ENCODE data around the gene SPRY2.

SPRY2 gene

DNA sequence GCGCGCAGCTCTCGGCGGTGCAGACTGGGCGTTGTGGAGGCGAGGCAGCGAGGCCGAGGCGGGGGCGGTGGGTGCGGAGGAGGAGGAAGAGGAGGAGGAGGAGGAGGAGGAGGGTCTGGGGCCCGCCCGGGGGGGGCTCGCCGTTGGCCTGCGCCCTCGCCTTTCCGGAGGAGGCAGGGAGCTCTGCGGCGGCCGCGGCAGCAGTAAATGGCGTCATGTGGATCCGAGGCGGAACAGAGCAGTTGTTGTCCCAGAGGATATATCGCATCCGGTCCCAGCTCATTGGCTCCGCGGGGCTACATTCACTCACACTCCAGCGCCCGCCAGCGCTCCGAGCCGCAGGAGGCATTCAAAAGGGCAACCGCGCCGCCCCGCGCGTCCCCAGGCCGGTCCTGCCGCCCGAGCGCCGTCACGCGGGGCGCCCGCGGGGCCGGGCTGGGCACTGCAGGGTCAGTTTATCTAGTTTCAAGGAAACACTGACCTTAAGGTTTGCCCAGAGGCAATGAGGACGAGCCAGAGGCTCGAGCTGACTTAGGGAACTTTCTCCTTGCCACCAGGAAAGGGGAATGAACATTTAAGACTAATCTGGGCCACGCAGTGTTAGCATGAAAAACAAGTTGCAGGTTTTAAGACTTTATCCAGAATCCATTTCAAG, at the start of gene SPRY2:
Gene SPRY2 (minus strand): TSS at position 26 of the 655 bp plus-strand sequence. CDS start 3,421 bp downstream, outside the sequence.
- no peaks in the 10 kb centered on the region for H3K36me3 Mint-ChIP-seq (ENCODE audit: low read depth)
- H3K4me1 Mint-ChIP-seq = peaks cover 20% of the 10 kb centered on the region
- no peaks in the 10 kb centered on the region for H3K9me3 Mint-ChIP-seq
- ATAC-seq = peak; percentile 71
- H3K4me3 Mint-ChIP-seq = no peak within 1 kb of the TSS
- peak; percentile 58 for DNase-seq
- peaks cover 36% of the 10 kb centered on the region for H3K27me3 Mint-ChIP-seq
- H3K27ac Mint-ChIP-seq = no peak within 1 kb of the TSS

DNA sequence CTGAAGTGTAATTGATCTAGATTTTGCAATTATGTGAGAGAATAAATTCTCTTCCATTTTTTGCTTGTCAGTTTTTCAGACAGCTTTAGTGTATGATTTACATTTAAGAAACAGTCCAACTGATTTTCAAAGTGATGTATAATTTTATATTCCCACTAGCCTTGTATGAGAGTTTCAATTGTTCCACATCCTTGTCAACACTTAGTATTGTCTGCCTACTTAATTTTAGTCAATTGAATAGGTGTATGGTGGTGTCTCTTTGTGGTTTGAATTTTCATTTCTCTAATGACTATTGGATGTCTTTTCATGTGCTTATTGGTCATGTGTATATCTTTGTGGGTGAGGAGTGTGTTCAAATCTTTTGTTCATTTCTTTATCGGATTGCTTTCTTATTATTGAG, 49.4 kb upstream of the SPRY2 start:
- Mint-ChIP-seq H3K27me3 (no peaks in the 10 kb centered on the region), H3K4me3 (no peak overlapping the region), H3K36me3 (ENCODE audit: low read depth) (no peaks in the 10 kb centered on the region), H3K27ac (no peak overlapping the region), H3K4me1 (no peaks in the 10 kb centered on the region), H3K9me3 (peaks cover 24% of the 10 kb centered on the region)
- ATAC-seq (no peak), DNase-seq (no peak)

GRCh38 chr13:80389073-80390038, 48.4 kb upstream of the SPRY2 start:
- H3K27ac Mint-ChIP-seq = no peak overlapping the region
- ATAC-seq (no peak), DNase-seq (no peak)
- no peaks in the 10 kb centered on the region for H3K4me1 Mint-ChIP-seq
- H3K9me3 Mint-ChIP-seq = peaks cover 17% of the 10 kb centered on the region
- H3K4me3 Mint-ChIP-seq = no peak overlapping the region
- no peaks in the 10 kb centered on the region for H3K36me3 Mint-ChIP-seq (ENCODE audit: low read depth)
- no peaks in the 10 kb centered on the region for H3K27me3 Mint-ChIP-seq

DNA sequence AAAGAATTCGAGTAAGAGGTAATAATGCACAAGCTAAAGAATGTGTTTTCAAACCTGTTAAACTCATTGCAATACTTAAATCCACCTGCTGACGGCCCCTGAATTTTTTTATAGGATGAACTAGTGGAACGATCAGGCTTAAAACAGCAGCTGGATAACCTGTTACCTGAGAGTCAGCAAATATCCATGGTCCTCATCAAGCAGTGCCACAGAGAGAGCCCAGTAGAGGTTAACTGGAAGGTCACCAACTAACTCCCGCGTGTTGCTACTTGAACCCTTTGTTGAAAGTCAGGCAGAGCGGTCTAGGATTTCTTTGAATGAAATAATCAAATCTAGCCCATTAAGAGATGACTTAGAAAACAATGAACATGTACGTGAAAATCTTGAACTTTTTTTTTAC, 47.6 kb upstream of the SPRY2 start:
- no peaks in the 10 kb centered on the region for H3K27me3 Mint-ChIP-seq
- no peak for ATAC-seq
- no peaks in the 10 kb centered on the region for H3K4me1 Mint-ChIP-seq

DNA sequence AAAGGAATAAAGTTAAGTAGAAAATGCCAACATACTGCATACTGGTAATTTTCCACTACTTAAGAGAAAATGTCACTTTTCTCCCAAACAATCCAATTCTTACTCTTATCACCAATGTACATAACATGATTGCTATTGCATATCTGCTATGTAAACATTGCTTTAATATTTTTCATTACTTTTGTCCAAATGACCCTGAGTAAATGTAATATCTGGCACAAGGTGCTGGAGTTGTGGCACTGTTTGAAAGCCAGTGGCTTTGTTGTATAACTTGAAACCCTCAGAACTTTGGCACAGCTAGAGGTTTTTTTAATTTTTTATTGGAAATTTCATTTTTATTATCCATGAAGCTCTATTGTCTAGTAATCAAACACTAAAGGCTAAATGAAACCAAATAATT, 45.7 kb upstream of the SPRY2 start:
- Mint-ChIP-seq H3K27ac (no peak overlapping the region), H3K9me3 (peaks cover 4% of the 10 kb centered on the region), H3K36me3 (ENCODE audit: low read depth) (no peaks in the 10 kb centered on the region), H3K4me3 (no peak overlapping the region), H3K27me3 (no peaks in the 10 kb centered on the region), H3K4me1 (no peaks in the 10 kb centered on the region)
- ATAC-seq (no peak), DNase-seq (no peak)

More for the DNA sequence above, 47.6 kb upstream of the SPRY2 start:
- DNase-seq = no peak
- H3K4me3 Mint-ChIP-seq = no peak overlapping the region
- H3K9me3 Mint-ChIP-seq = peaks cover 11% of the 10 kb centered on the region
- H3K36me3 Mint-ChIP-seq (ENCODE audit: low read depth) = no peaks in the 10 kb centered on the region
- no peak overlapping the region for H3K27ac Mint-ChIP-seq

GRCh38 chr13:80386002-80386401, 45.1 kb upstream of the SPRY2 start:
- H3K4me1 Mint-ChIP-seq = no peaks in the 10 kb centered on the region
- no peaks in the 10 kb centered on the region for H3K27me3 Mint-ChIP-seq
- DNase-seq = no peak
- H3K36me3 Mint-ChIP-seq (ENCODE audit: low read depth) = no peaks in the 10 kb centered on the region
- ATAC-seq = no peak
- H3K27ac Mint-ChIP-seq = no peak overlapping the region
- no peak overlapping the region for H3K4me3 Mint-ChIP-seq
- peaks cover 4% of the 10 kb centered on the region for H3K9me3 Mint-ChIP-seq

GRCh38 chr13:80382576-80382975, 41.6 kb upstream of the SPRY2 start:
- no peaks in the 10 kb centered on the region for H3K36me3 Mint-ChIP-seq (ENCODE audit: low read depth)

DNA sequence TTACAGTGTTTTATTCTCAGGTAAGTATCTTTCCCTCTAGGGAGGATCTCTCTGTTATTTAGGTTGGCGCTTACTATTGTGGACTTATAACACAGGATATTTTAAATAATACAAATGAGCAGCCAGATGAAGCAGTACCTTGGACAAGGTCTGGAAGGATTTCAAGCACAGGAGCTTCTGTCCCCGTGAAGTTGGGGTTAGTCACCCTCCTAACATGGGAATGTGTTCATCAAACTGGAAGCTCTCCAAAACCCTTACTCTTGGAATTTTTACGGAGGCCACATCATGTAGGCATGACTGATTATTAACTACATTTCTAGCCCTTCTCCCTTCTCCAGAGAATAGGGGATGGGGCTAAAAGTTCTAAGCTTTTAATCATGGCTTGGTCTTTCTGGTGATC, 38.3 kb upstream of the SPRY2 start:
- no peaks in the 10 kb centered on the region for H3K4me1 Mint-ChIP-seq
- no peak overlapping the region for H3K4me3 Mint-ChIP-seq
- DNase-seq (no peak), ATAC-seq (no peak)
- H3K36me3 Mint-ChIP-seq (ENCODE audit: low read depth) = no peaks in the 10 kb centered on the region
- H3K27me3 Mint-ChIP-seq = no peaks in the 10 kb centered on the region
- no peaks in the 10 kb centered on the region for H3K9me3 Mint-ChIP-seq
- H3K27ac Mint-ChIP-seq = no peak overlapping the region

More at GRCh38 chr13:80382576-80382975, 41.6 kb upstream of the SPRY2 start:
- Mint-ChIP-seq H3K27me3 (no peaks in the 10 kb centered on the region), H3K4me1 (no peaks in the 10 kb centered on the region), H3K4me3 (no peak overlapping the region), H3K9me3 (no peaks in the 10 kb centered on the region), H3K27ac (no peak overlapping the region)
- no peak for ATAC-seq
- DNase-seq = no peak

GRCh38 chr13:80376554-80376953, 35.6 kb upstream of the SPRY2 start:
- Mint-ChIP-seq H3K27me3 (no peaks in the 10 kb centered on the region), H3K36me3 (ENCODE audit: low read depth) (no peaks in the 10 kb centered on the region), H3K9me3 (no peaks in the 10 kb centered on the region), H3K4me1 (no peaks in the 10 kb centered on the region), H3K27ac (no peak overlapping the region), H3K4me3 (no peak overlapping the region)
- ATAC-seq (no peak), DNase-seq (no peak)

GRCh38 chr13:80374901-80375300, 34.0 kb upstream of the SPRY2 start:
- Mint-ChIP-seq H3K4me1 (no peaks in the 10 kb centered on the region), H3K36me3 (ENCODE audit: low read depth) (no peaks in the 10 kb centered on the region), H3K27ac (no peak overlapping the region), H3K27me3 (no peaks in the 10 kb centered on the region), H3K9me3 (no peaks in the 10 kb centered on the region), H3K4me3 (no peak overlapping the region)
- no peak for DNase-seq
- no peak for ATAC-seq

DNA sequence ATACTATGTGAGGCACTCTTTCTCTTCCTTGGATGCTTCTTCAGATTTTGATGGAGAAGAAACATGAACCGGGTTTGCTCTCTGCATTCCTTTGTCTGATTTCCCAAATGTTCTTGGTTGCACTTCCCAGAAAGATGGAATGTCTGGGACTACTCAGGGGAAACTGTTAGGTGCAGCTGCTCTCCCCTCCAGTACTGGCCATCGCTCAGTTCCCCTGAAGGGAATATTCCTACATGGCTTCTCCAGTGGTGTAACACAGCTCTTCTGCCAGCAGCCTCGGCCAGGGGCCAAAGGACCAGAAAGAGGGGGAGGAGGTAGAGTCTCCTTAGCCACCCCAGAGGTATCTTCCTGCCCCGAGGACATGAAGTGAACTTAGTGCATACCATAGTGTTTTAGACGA, 33.5 kb upstream of the SPRY2 start:
- Mint-ChIP-seq H3K36me3 (ENCODE audit: low read depth) (no peaks in the 10 kb centered on the region), H3K4me1 (no peaks in the 10 kb centered on the region), H3K27me3 (no peaks in the 10 kb centered on the region), H3K27ac (no peak overlapping the region), H3K9me3 (no peaks in the 10 kb centered on the region), H3K4me3 (no peak overlapping the region)
- DNase-seq (no peak), ATAC-seq (no peak)

DNA sequence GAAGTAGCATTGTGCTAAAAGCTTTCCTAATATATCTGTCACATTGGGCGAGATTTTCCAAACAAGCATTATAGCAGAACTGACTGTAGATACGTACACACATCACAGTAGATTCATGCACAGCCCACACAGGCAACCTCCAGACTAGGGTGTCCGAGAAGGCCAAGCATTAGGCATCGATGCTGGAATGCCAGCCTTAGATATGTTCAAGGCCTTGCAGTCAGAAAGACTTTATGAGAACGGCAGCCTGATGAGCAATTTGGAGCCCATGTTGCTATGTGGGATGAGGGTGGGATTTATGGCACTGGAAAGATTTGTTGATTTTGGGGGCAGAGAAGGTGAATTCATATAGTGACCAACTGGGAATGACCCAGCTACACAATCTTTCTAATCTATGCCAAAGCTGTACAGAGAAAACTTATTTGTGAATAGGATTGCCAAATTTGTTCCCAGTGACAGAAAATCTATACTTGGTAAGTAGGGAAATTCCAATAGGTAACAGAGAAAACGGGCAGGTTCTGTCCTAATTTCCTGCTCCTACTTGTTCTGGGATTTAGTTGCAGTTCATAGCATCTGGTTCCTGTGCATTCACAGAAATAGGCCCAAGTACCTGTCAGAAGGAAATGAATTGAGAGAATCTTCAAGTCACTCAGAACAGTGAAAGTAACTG, 31.0 kb upstream of the SPRY2 start:
- DNase-seq = no peak
- Mint-ChIP-seq H3K27ac (no peak overlapping the region), H3K9me3 (no peaks in the 10 kb centered on the region), H3K4me3 (no peak overlapping the region), H3K36me3 (ENCODE audit: low read depth) (no peaks in the 10 kb centered on the region), H3K4me1 (no peaks in the 10 kb centered on the region), H3K27me3 (no peaks in the 10 kb centered on the region)
- ATAC-seq = no peak

DNA sequence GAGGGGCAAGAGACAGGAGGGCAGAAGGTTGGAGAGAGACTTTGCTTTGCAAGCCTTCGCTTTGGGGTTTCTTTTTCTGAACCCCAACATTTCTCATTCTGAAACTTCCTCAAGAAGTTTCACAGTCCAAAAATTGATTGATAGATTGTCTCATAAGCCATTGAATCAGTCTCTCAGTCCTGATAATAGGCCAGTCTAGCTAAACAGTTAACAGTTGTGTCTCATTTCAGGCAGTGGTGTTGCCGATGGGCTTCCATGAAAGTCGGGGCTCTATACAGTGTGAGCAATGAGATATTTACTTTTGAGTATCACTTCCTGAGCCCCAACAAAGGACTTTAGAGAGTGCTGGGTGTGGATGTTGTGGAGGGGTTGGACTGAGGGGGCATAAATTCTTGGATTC, 26.5 kb upstream of the SPRY2 start:
- DNase-seq (no peak), ATAC-seq (peak; percentile 10)
- Mint-ChIP-seq H3K4me1 (no peaks in the 10 kb centered on the region), H3K4me3 (no peak overlapping the region), H3K9me3 (no peaks in the 10 kb centered on the region), H3K36me3 (ENCODE audit: low read depth) (no peaks in the 10 kb centered on the region), H3K27me3 (no peaks in the 10 kb centered on the region), H3K27ac (no peak overlapping the region)

GRCh38 chr13:80363890-80364503, 23.1 kb upstream of the SPRY2 start:
- H3K27ac Mint-ChIP-seq = no peak overlapping the region
- DNase-seq = no peak
- ATAC-seq = no peak
- no peak overlapping the region for H3K4me3 Mint-ChIP-seq
- H3K4me1 Mint-ChIP-seq = no peaks in the 10 kb centered on the region
- no peaks in the 10 kb centered on the region for H3K36me3 Mint-ChIP-seq (ENCODE audit: low read depth)
- H3K27me3 Mint-ChIP-seq = peaks cover 1% of the 10 kb centered on the region
- no peaks in the 10 kb centered on the region for H3K9me3 Mint-ChIP-seq
